ENCODE data around the gene MED1.
"Not testable (repeated sequence)": the region's sequence is repeated elsewhere in the genome, so short reads cannot be mapped to it uniquely, and the experiment has no call there.

The MED1 gene

GRCh38 chr17:39450847-39451581 lies at the start of gene MED1:
TSS of gene MED1 (minus strand) at chr17:39451263. CDS start at chr17:39451062, 201 bp downstream.
- peak; percentile 82 to 86 for DNase-seq (ENCODE audit: low read depth in 2 of 2)

- not testable (repeated sequence) for DNase-seq (ENCODE audit: low read depth in 2 of 2)
Observed at GRCh38 chr17:39496921-39497320, 45.9 kb upstream of the MED1 start.

- DNase-seq (ENCODE audit: low read depth in 2 of 2), result no peak
Observed at GRCh38 chr17:39487946-39488345, 36.9 kb upstream of the MED1 start.

GRCh38 chr17:39487490-39487889 lies 36.4 kb upstream of the MED1 start:
- not testable (repeated sequence) for DNase-seq (ENCODE audit: low read depth in 2 of 2)

- no peak for DNase-seq (ENCODE audit: low read depth in 2 of 2)
Observed at GRCh38 chr17:39486242-39486641, 35.2 kb upstream of the MED1 start.

- no peak for DNase-seq (ENCODE audit: low read depth in 2 of 2)
Observed at GRCh38 chr17:39485555-39485954, 34.5 kb upstream of the MED1 start.

GRCh38 chr17:39484178-39484577 lies 33.1 kb upstream of the MED1 start:
- no peak for DNase-seq (ENCODE audit: low read depth in 2 of 2)

- DNase-seq (ENCODE audit: low read depth in 2 of 2), result no peak
Observed at GRCh38 chr17:39483506-39483905, 32.4 kb upstream of the MED1 start.

GRCh38 chr17:39479631-39480030 lies 28.6 kb upstream of the MED1 start:
- not testable (repeated sequence) for DNase-seq (ENCODE audit: low read depth in 2 of 2)

- no peak for DNase-seq (ENCODE audit: low read depth in 2 of 2)
Observed at GRCh38 chr17:39473310-39473709, 22.2 kb upstream of the MED1 start.

GRCh38 chr17:39468610-39469009 lies 17.5 kb upstream of the MED1 start:
- not testable (repeated sequence) for DNase-seq (ENCODE audit: low read depth in 2 of 2)

- DNase-seq (ENCODE audit: low read depth in 2 of 2), result not testable (repeated sequence)
Observed at GRCh38 chr17:39464639-39465181, 13.6 kb upstream of the MED1 start.

GRCh38 chr17:39462631-39463375 lies 11.7 kb upstream of the MED1 start:
- DNase-seq (ENCODE audit: low read depth in 2 of 2), result no peak

- no peak for DNase-seq (ENCODE audit: low read depth in 2 of 2)
Observed at GRCh38 chr17:39461926-39462569, 11.0 kb upstream of the MED1 start.

GRCh38 chr17:39461113-39461925 lies 10.3 kb upstream of the MED1 start, which contains the start of gene CDK12:
TSS of gene CDK12 (plus strand) at chr17:39461486. CDS start at chr17:39462072, 586 bp downstream.
- DNase-seq (ENCODE audit: low read depth in 2 of 2), result peak; percentile 86 to 95

- DNase-seq (ENCODE audit: low read depth in 2 of 2), result no peak
Observed at GRCh38 chr17:39455919-39456318, 4.9 kb upstream of the MED1 start.

- DNase-seq (ENCODE audit: low read depth in 2 of 2), result no peak
Observed at GRCh38 chr17:39450051-39450450, 1.0 kb downstream of the MED1 start.

- no peak for DNase-seq (ENCODE audit: low read depth in 2 of 2)
Observed at GRCh38 chr17:39447561-39447960, 3.5 kb downstream of the MED1 start.

- no peak for DNase-seq (ENCODE audit: low read depth in 2 of 2)
Observed at GRCh38 chr17:39443326-39443725, 7.7 kb downstream of the MED1 start.

GRCh38 chr17:39439868-39440267 lies 11.2 kb downstream of the MED1 start:
- not testable (repeated sequence) for DNase-seq (ENCODE audit: low read depth in 2 of 2)

- no peak for DNase-seq (ENCODE audit: low read depth in 2 of 2)
Observed at GRCh38 chr17:39429600-39429999, 21.5 kb downstream of the MED1 start.

Measured in activated CD4-positive, alpha-beta T cell treated with anti-CD3 and anti-CD28 coated beads for 24 hours (primary cell).